CD4-positive, alpha-beta memory T cell (primary cell): ENCODE data around the gene CLDN15. TPM values are rescaled to one million over a fixed set of nuclear protein-coding genes. Genes with fewer than 3 reads are reported as not detected.

Source experiments
- CTCF ChIA-PET: fragments of 350-600 bp; sonication (Branson Sonifier 250); formaldehyde crosslinking; loops from one replicate; lab custom pipeline; 2021; ENCODE audit warnings: inconsistent platforms; ENCODE audit not compliant: partially characterized antibody; lab: Charles Lee
- POLR2A ChIA-PET: fragments of 350-600 bp; sonication (Branson Sonifier 250); formaldehyde crosslinking; loops from one replicate; lab custom pipeline; 2021; ENCODE audit not compliant: partially characterized antibody; lab: Charles Lee
- DNase-seq, 5 donors: peaks; one replicate each; pipeline versions ENCODE4 v3.0.0 to v3.0.0-alpha.2; 2020 to 2022; ENCODE audit warnings: mixed read lengths in 1 of 5
- H3K27ac ChIP-seq: one replicate; pipeline ENCODE4 v1.7.0; 2013; ENCODE audit warnings: low read depth, low read length
- H3K27me3 ChIP-seq: 2 replicates; pipeline ENCODE4 v1.7.0; 2013; ENCODE audit warnings: mild to moderate bottlenecking, low read length, moderate library complexity; ENCODE audit not compliant: insufficient read depth
- H3K36me3 ChIP-seq: 2 replicates; pipeline ENCODE4 v1.7.0; 2013; ENCODE audit warnings: mild to moderate bottlenecking, low read length, moderate library complexity; ENCODE audit not compliant: insufficient read depth
- H3K4me1 ChIP-seq: 2 replicates; pipeline ENCODE4 v1.7.0; 2013; ENCODE audit warnings: mild to moderate bottlenecking, low read length, moderate library complexity; ENCODE audit not compliant: insufficient read depth
- H3K4me3 ChIP-seq, 2 donors: one replicate each; pipeline ENCODE4 v1.7.0; 2013; ENCODE audit warnings: low read length in 2 of 2, mild to moderate bottlenecking in 1 of 2
- H3K9me3 ChIP-seq, 2 donors: one replicate each; pipeline ENCODE4 v1.7.0; 2013; ENCODE audit warnings: low read length in 2 of 2, control low read depth in 1 of 2; ENCODE audit not compliant: control insufficient read depth in 1 of 2
- H3K27ac Mint-ChIP-seq, 7 donors: one replicate each; pipeline ENCODE4 v1.8.0; 2020 to 2021; ENCODE audit warnings: mixed read lengths in 7 of 7, mild to moderate bottlenecking in 6 of 7, inconsistent platforms in 3 of 7, moderate library complexity in 3 of 7
- H3K27me3 Mint-ChIP-seq, 2 donors: one replicate each; pipeline ENCODE4 v1.8.0; 2020 to 2021; ENCODE audit warnings: mixed read lengths in 2 of 2
- H3K36me3 Mint-ChIP-seq, 2 donors: one replicate each; pipeline ENCODE4 v1.8.0; 2020 to 2021; ENCODE audit warnings: mixed read lengths in 2 of 2, inconsistent platforms in 1 of 2, mild to moderate bottlenecking in 1 of 2
- H3K4me1 Mint-ChIP-seq, 4 donors: one replicate each; pipeline ENCODE4 v1.8.0; 2020 to 2021; ENCODE audit warnings: mixed read lengths in 4 of 4, mild to moderate bottlenecking in 1 of 4
- H3K4me3 Mint-ChIP-seq, 8 donors: one replicate each; pipeline ENCODE4 v1.8.0; 2020 to 2021; ENCODE audit warnings: mixed read lengths in 8 of 8, mild to moderate bottlenecking in 7 of 8, moderate library complexity in 6 of 8, inconsistent platforms in 3 of 8
- H3K9me3 Mint-ChIP-seq, 8 donors: one replicate each; pipeline ENCODE4 v1.8.0; 2020 to 2021; ENCODE audit warnings: mixed read lengths in 8 of 8, mild to moderate bottlenecking in 5 of 8, inconsistent platforms in 3 of 8, moderate library complexity in 1 of 8
- intact Hi-C: fragments of 100-400 bp; cut with micrococcal nuclease; formaldehyde crosslinking; loops from one replicate; pipeline ENCODE4 v1.15.1; 2023
- polyA plus RNA-seq, 2 donors: library from polyadenylated mRNA; unstranded; fragments of 300-500 nt; fragmentation: Illumina TruSeq; gene quantifications; one replicate each; pipeline ENCODE4 v1.2.3, GENCODE V29; 2021
- total RNA-seq, 2 experiments: library from RNA; stranded (reverse); gene quantifications; one replicate each; pipeline ENCODE4 v1.2.3, GENCODE V29; 2021

CLDN15 gene
- total and polyA plus RNA-seq, 4 experiments from 2014 or later, result 0.36 to 50.4 (median 24.0) TPM

- Histone ChIP-seq H3K9me3 (no peaks in the 10 kb centered on the region), H3K27me3 (no peaks in the 10 kb centered on the region), H3K27ac (no peak overlapping the region), H3K36me3 (no peaks in the 10 kb centered on the region), H3K4me3 (no peak overlapping the region), H3K4me1 (peaks cover 2% of the 10 kb centered on the region)
- H3K27ac Mint-ChIP-seq, result no peak overlapping the region
- intact Hi-C loops, result no loop called here
- no peaks in the 10 kb centered on the region for H3K9me3 Mint-ChIP-seq
- POLR2A ChIA-PET, result no interaction called here
- peaks cover under 1 to 8% (median 4%) of the 10 kb centered on the region in 4 donors for H3K4me1 Mint-ChIP-seq
- no peak overlapping the region for H3K4me3 Mint-ChIP-seq
- peaks cover 7 to 14% of the 10 kb centered on the region in 2 donors for H3K27me3 Mint-ChIP-seq
- CTCF ChIA-PET, result interaction anchor here (6.5 to 8.6 kb wide), 2 partner anchors 54 to 87 kb away, joined by 62 to 177 read pairs; no protein-coding TSS in a partner anchor
- no peaks in the 10 kb centered on the region for H3K36me3 Mint-ChIP-seq
- DNase-seq, result no peak
These were observed 41.7 kb downstream of the CLDN15 start for GRCh38 chr7:101195884-101196283.

GRCh38 chr7:101189109-101189508 lies 48.5 kb downstream of the CLDN15 start:
- intact Hi-C loops, result no loop called here
- ChIA-PET CTCF (interaction anchor here (8.6 kb wide), 1 partner anchor 47 kb away, joined by 177 read pairs; no protein-coding TSS in a partner anchor), POLR2A (no interaction called here)
- Mint-ChIP-seq H3K36me3 (no peaks in the 10 kb centered on the region), H3K9me3 (no peaks in the 10 kb centered on the region), H3K4me1 (peaks cover 0 to 4% (median under 1%) of the 10 kb centered on the region in 4 donors), H3K27me3 (peaks cover 8 to 15% of the 10 kb centered on the region in 2 donors), H3K4me3 (no peak overlapping the region), H3K27ac (no peak overlapping the region)
- Histone ChIP-seq H3K27me3 (no peaks in the 10 kb centered on the region), H3K9me3 (no peaks in the 10 kb centered on the region), H3K36me3 (no peaks in the 10 kb centered on the region), H3K27ac (no peak overlapping the region), H3K4me1 (no peaks in the 10 kb centered on the region), H3K4me3 (no peak overlapping the region)
- DNase-seq, result no peak

- Histone ChIP-seq H3K36me3 (no peaks in the 10 kb centered on the region), H3K4me1 (no peaks in the 10 kb centered on the region), H3K9me3 (no peaks in the 10 kb centered on the region), H3K4me3 (no peak overlapping the region), H3K27ac (no peak overlapping the region), H3K27me3 (no peaks in the 10 kb centered on the region)
- intact Hi-C loops, result no loop called here
- peaks cover 0 to 2% (median 0%) of the 10 kb centered on the region in 8 donors for H3K9me3 Mint-ChIP-seq
- no peak for DNase-seq
- no peak overlapping the region for H3K27ac Mint-ChIP-seq
- CTCF ChIA-PET, result interaction anchor here (1.3 kb wide), 1 partner anchor 16 kb away, joined by 3 read pairs; no protein-coding TSS in a partner anchor
- H3K36me3 Mint-ChIP-seq, result no peaks in the 10 kb centered on the region
- peaks cover 0 to 4% (median under 1%) of the 10 kb centered on the region in 4 donors for H3K4me1 Mint-ChIP-seq
- no peak overlapping the region for H3K4me3 Mint-ChIP-seq
- POLR2A ChIA-PET, result no interaction called here
- H3K27me3 Mint-ChIP-seq, result peaks cover 17 to 24% of the 10 kb centered on the region in 2 donors
These were observed 50.7 kb downstream of the CLDN15 start for GRCh38 chr7:101186844-101187428.

GRCh38 chr7:101186194-101186593 lies 51.4 kb downstream of the CLDN15 start:
- H3K27me3 ChIP-seq, result no peaks in the 10 kb centered on the region
- no peak overlapping the region for H3K27ac ChIP-seq
- ChIA-PET CTCF (interaction anchor here (1.3 kb wide), 1 partner anchor 16 kb away, joined by 3 read pairs; no protein-coding TSS in a partner anchor), POLR2A (no interaction called here)
- no peak for DNase-seq
- H3K4me1 Mint-ChIP-seq, result peaks cover 0 to 5% (median under 1%) of the 10 kb centered on the region in 4 donors
- H3K4me3 Mint-ChIP-seq, result no peak overlapping the region
- no peak overlapping the region for H3K4me3 ChIP-seq
- H3K36me3 Mint-ChIP-seq, result no peaks in the 10 kb centered on the region
- no peak overlapping the region for H3K27ac Mint-ChIP-seq
- intact Hi-C loops, result no loop called here
- no peaks in the 10 kb centered on the region for H3K9me3 ChIP-seq
- H3K4me1 ChIP-seq, result no peaks in the 10 kb centered on the region
- H3K36me3 ChIP-seq, result no peaks in the 10 kb centered on the region
- peaks cover 0 to 2% (median 0%) of the 10 kb centered on the region in 8 donors for H3K9me3 Mint-ChIP-seq
- H3K27me3 Mint-ChIP-seq, result peaks cover 19 to 25% of the 10 kb centered on the region in 2 donors

GRCh38 chr7:101185258-101185839 lies 52.3 kb downstream of the CLDN15 start:
- no peak for DNase-seq
- peaks cover 4% of the 10 kb centered on the region for H3K27me3 ChIP-seq
- Mint-ChIP-seq H3K27me3 (peaks cover 25 to 33% of the 10 kb centered on the region in 2 donors), H3K27ac (no peak overlapping the region), H3K4me1 (peaks cover 0 to 11% (median 4%) of the 10 kb centered on the region in 4 donors), H3K4me3 (no peak overlapping the region), H3K36me3 (no peaks in the 10 kb centered on the region), H3K9me3 (peaks cover 0 to 2% (median 0%) of the 10 kb centered on the region in 8 donors)
- H3K36me3 ChIP-seq, result no peaks in the 10 kb centered on the region
- H3K4me1 ChIP-seq, result no peaks in the 10 kb centered on the region
- no peak overlapping the region for H3K27ac ChIP-seq
- H3K9me3 ChIP-seq, result no peaks in the 10 kb centered on the region
- intact Hi-C loops, result no loop called here
- no peak overlapping the region for H3K4me3 ChIP-seq
- ChIA-PET CTCF (interaction anchor here (1.2 to 1.9 kb wide), 3 partner anchors 9 to 51 kb away, joined by 3 to 7 read pairs (median 4); no protein-coding TSS in a partner anchor), POLR2A (no interaction called here)

Other genes starting within 250 kb of the CLDN15 start
- not detected for gene MUC17, start 217.7 kb downstream of the CLDN15 start, total RNA-seq
- gene MUC17, start 217.7 kb downstream of the CLDN15 start, polyA plus RNA-seq, result not detected
- 10 to 100 TPM; 79.4 to 81.1 TPM for gene TRIM56, start 152.3 kb downstream of the CLDN15 start, total RNA-seq
- 10 to 100 TPM in 1 of 2 donors, 1 to 10 TPM in 1; 2.8 to 16.3 TPM for gene TRIM56, start 152.3 kb downstream of the CLDN15 start, polyA plus RNA-seq
- under 1 TPM; 0.11 to 0.20 TPM for gene SERPINE1, start 110.7 kb downstream of the CLDN15 start, total RNA-seq
- gene SERPINE1, start 110.7 kb downstream of the CLDN15 start, polyA plus RNA-seq, result not detected
- gene AP1S1, start 83.3 kb downstream of the CLDN15 start, total RNA-seq, result 10 to 100 TPM in 1 of 2 experiments, 1 to 10 TPM in 1; 8.8 to 10.8 TPM
- gene AP1S1, start 83.3 kb downstream of the CLDN15 start, polyA plus RNA-seq, result 1 to 10 TPM; 4.2 to 8.2 TPM
- not detected for gene VGF, start 72.2 kb downstream of the CLDN15 start, total RNA-seq
- not detected for gene VGF, start 72.2 kb downstream of the CLDN15 start, polyA plus RNA-seq
- not detected for gene NAT16, start 57.5 kb downstream of the CLDN15 start, total RNA-seq
- gene NAT16, start 57.5 kb downstream of the CLDN15 start, polyA plus RNA-seq, result not detected
- gene MOGAT3, start 36.8 kb downstream of the CLDN15 start, total RNA-seq, result not detected
- gene MOGAT3, start 36.8 kb downstream of the CLDN15 start, polyA plus RNA-seq, result not detected
- gene PLOD3, start 20.2 kb downstream of the CLDN15 start, total RNA-seq, result 10 to 100 TPM; 64.0 to 72.4 TPM
- gene PLOD3, start 20.2 kb downstream of the CLDN15 start, polyA plus RNA-seq, result 10 to 100 TPM; 24.6 to 30.4 TPM
- 10 to 100 TPM; 44.6 to 46.0 TPM for gene ZNHIT1, start 19.6 kb downstream of the CLDN15 start, total RNA-seq
- 10 to 100 TPM; 61.0 to 83.5 TPM for gene ZNHIT1, start 19.6 kb downstream of the CLDN15 start, polyA plus RNA-seq
- gene FIS1, start 7.3 kb upstream of the CLDN15 start, total RNA-seq, result 100 to 1,000 TPM; 100 to 104 TPM
- 100 to 1,000 TPM; 186 to 198 TPM for gene FIS1, start 7.3 kb upstream of the CLDN15 start, polyA plus RNA-seq
- 1 to 10 TPM; 2.6 TPM for gene IFT22, start 84.0 kb upstream of the CLDN15 start, total RNA-seq
- gene IFT22, start 84.0 kb upstream of the CLDN15 start, polyA plus RNA-seq, result 1 to 10 TPM; 6.3 to 6.7 TPM
- gene COL26A1, start 125.1 kb upstream of the CLDN15 start, total RNA-seq, result not detected
- gene COL26A1, start 125.1 kb upstream of the CLDN15 start, polyA plus RNA-seq, result not detected